PC-3 (cell line): ENCODE measurements around the gene MKX.

Source experiments
- CTCF ChIP-seq: fragments of 300-600 bp; sonication (generic); conservative IDR thresholded peaks from 2 replicates; pipeline ENCODE4 v1.5.1; 2017; ENCODE audit warnings: antibody characterized with exemption, low read depth, mild to moderate bottlenecking, low read length
- EZH2 ChIP-seq: fragments of 300-600 bp; sonication (generic); IDR thresholded peaks from one replicate; pipeline ENCODE4 v1.6.1; 2017; ENCODE audit warnings: antibody characterized with exemption, mild to moderate bottlenecking, low read length; ENCODE audit not compliant: unreplicated experiment

GRCh38 chr10:27719052-27719451 lies 26.6 kb downstream of the MKX start:
- TF ChIP-seq CTCF (no peak), EZH2 (no peak)
